GM23338 (cell line): ENCODE measurements around the gene LDLRAD3.
A peak's percentile ranks its signal among the peaks of the same experiment; 100 is the strongest.

Source experiments
- CREB1 ChIP-seq: fragments of 250-450 bp; sonication (Bioruptor Pico); IDR thresholded peaks from 2 replicates; pipeline ENCODE4 v1.5.0; 2020; ENCODE audit warnings: low read depth, mild to moderate bottlenecking, moderate library complexity
- CTCF ChIP-seq, 2 experiments: fragments of 200-600 bp in 1 of 2; sonication (generic) in 1 of 2; conservative IDR thresholded peaks; 2 replicates each; pipeline versions ENCODE4 v1.5.1 to v1.6.1; 2016 to 2017; ENCODE audit warnings: antibody characterized with exemption in 2 of 2, low read depth in 2 of 2, mild to moderate bottlenecking in 2 of 2, moderate library complexity in 1 of 2
- EZH2 ChIP-seq: fragments of 200-600 bp; sonication (generic); IDR thresholded peaks from one replicate; pipeline ENCODE4 v1.8.0; 2017; ENCODE audit warnings: antibody characterized with exemption, mild to moderate bottlenecking, low read depth; ENCODE audit not compliant: unreplicated experiment
- EZH2phosphoT487 ChIP-seq: fragments of 200-600 bp; sonication (generic); IDR thresholded peaks from one replicate; pipeline ENCODE4 v1.8.1; 2018; ENCODE audit warnings: antibody characterized with exemption; ENCODE audit not compliant: unreplicated experiment
- POLR2AphosphoS5 ChIP-seq: IDR thresholded peaks from 2 replicates; pipeline ENCODE4 v1.6.1; 2016; ENCODE audit warnings: antibody characterized with exemption, low read depth
- REST ChIP-seq: IDR thresholded peaks from one replicate; pipeline ENCODE4 v1.6.1; 2018; ENCODE audit warnings: antibody characterized with exemption; ENCODE audit not compliant: unreplicated experiment

- TF ChIP-seq CTCF (conservative IDR thresholded peaks at IDR 0.05; ENCODE audit: low read depth in 2 of 2) = peak; percentile 67 to 72
- TF ChIP-seq REST = no peak
- no peak for TF ChIP-seq POLR2AphosphoS5
- no peak for TF ChIP-seq EZH2phosphoT487
- no peak for TF ChIP-seq CREB1 (CRISPR knock-in tag)
- TF ChIP-seq EZH2 = no peak
Measured at GRCh38 chr11:36069576-36070212, 125.8 kb downstream of the LDLRAD3 start.
